Stimulated activated effector memory CD8-positive, alpha-beta T cell treated with anti-CD3 and anti-CD28 coated beads, Interleukin-12 subunit alpha, Interleukin-12 subunit beta, amount 100 ng/mL, for 72 hours (primary cell): ENCODE results near the gene SLC41A3.
A peak's percentile ranks its signal among the peaks of the same experiment; 100 is the strongest.
"Not testable (repeated sequence)": the region's sequence is repeated elsewhere in the genome, so short reads cannot be mapped to it uniquely, and the experiment has no call there.

Experiments
- ATAC-seq: fragments of 150-1000 bp; cut with Tn5 transposase; 2 replicates; pipeline ENCODE4 v1.10.0; 2021
- DNase-seq, 2 donors: peaks; one replicate each; pipeline ENCODE4 v3.0.0; 2021 to 2022; ENCODE audit warnings: low spot score in 2 of 2
- H3K27ac Mint-ChIP-seq: one replicate; pipeline ENCODE4 v1.8.0; 2022; ENCODE audit warnings: mild to moderate bottlenecking, mixed read lengths
- H3K36me3 Mint-ChIP-seq: one replicate; pipeline ENCODE4 v1.8.0; 2022; ENCODE audit warnings: mild to moderate bottlenecking, mixed read lengths
- H3K4me1 Mint-ChIP-seq: one replicate; pipeline ENCODE4 v1.8.0; 2022; ENCODE audit warnings: mixed read lengths
- H3K4me3 Mint-ChIP-seq: one replicate; pipeline ENCODE4 v1.8.0; 2022; ENCODE audit warnings: mild to moderate bottlenecking, mixed read lengths
- H3K9me3 Mint-ChIP-seq: one replicate; pipeline ENCODE4 v1.8.0; 2022; ENCODE audit warnings: mixed read lengths

The SLC41A3 gene

DNA sequence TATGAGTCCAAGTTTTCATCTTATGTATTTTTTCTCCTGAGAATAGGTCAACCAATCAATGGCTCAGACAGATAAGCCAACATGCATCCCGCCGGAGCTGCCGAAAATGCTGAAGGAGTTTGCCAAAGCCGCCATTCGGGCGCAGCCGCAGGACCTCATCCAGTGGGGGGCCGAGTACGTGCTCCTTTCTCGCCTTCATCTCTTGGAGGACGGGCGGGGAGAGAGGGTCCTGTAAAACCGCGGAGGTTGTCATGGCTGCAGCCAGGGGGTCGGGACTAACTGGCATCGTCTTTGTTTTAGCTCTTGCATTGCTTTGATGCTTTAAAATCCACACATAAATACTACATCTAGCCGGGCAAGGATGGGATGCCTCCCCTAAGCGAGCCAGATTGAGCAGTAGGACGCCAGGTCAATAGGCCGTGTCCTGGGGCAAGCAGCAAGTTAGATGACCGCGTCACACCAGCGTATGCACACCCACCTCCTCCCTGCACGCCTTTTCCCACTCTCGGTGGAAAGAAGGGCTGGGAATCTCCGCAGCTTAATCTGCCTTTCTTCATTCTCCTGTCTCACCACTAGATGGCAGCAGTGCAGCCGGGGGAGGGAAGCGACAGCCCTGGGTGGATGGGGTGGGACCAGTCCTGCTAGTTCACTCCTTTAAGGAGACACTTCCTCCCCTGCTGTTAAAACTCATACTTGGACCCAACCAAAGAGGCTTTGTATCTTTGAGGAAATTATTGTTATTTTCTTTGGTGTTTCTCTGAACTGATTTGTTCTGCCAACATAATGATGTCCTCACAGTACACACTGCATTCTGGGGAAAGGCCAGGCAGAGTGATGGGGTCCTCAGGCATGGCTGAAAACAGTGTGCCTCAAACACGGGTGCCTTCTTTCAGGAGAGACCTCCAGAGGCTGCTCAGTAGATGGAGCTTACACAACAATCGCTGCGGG, 111.7 kb downstream of the SLC41A3 start:
- H3K36me3 Mint-ChIP-seq, H3K27ac Mint-ChIP-seq, H3K4me1 Mint-ChIP-seq, H3K9me3 Mint-ChIP-seq: not testable (repeated sequence)
- DNase-seq: peak; percentile 13 to 62
- ATAC-seq: peak; percentile 67
- peak overlapping the region; percentile 48 for H3K4me3 Mint-ChIP-seq

DNA sequence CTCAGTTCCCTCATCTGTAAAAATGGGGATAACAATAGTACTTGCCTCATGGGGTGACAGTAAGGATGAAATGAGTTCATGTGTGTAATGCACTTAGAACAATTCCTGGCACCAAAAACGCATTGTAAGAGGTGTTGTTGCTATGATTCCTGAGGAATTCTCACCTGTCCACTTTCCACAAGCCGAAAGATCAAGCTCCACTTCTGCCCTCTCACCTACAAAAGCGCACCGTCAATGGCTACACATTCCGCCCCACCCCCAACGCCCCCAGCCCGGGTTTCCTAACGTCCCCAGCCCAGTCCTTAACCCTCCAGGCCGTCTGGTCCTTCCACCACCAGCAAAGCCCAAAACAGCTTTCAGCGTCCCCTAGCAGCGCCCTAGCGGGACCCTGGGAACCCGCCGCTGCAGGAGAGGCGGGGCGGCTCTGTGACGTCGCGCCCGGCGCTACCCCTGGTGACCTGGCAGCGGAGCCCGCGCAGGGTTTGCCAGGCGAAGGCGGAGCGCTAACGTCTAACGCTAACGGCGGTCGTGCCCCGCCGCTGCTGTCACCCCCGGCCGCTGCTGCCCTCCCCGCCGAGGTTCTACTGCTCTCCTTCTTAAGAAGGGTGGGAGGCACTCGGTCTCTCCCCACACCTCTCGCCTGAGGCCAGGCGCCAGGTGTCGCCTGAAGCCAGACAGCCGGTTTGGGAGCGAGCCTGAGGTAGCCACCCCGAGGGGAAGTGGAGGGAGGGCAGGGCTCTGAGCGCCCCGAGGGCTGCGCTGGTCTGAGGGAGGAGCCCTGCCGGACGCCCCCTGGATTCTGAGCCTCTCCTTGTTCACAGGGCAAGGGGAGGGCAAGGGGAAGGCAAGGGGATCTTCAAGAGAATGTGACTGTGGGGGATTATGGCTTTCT, 115.0 kb downstream of the SLC41A3 start, which contains the start of gene ROPN1B:
ROPN1B (plus strand) TSS at position 478 of the 892 bp plus-strand sequence. CDS start 2,877 bp downstream, outside the sequence.
- H3K4me3 Mint-ChIP-seq: peak within 1 kb of the TSS; percentile 44
- not testable (repeated sequence) for H3K4me1 Mint-ChIP-seq, H3K9me3 Mint-ChIP-seq, DNase-seq, H3K27ac Mint-ChIP-seq, H3K36me3 Mint-ChIP-seq
- peak; percentile 91 for ATAC-seq

- H3K27ac Mint-ChIP-seq, H3K36me3 Mint-ChIP-seq, H3K4me3 Mint-ChIP-seq, DNase-seq, ATAC-seq, H3K9me3 Mint-ChIP-seq, H3K4me1 Mint-ChIP-seq: not testable (repeated sequence)
Measured at GRCh38 chr3:125968121-125968520, 115.8 kb downstream of the SLC41A3 start.

- Mint-ChIP-seq H3K4me3 (no peak overlapping the region), H3K36me3 (no peaks in the 10 kb centered on the region), H3K4me1 (peaks cover 2% of the 10 kb centered on the region), H3K27ac (no peak overlapping the region), H3K9me3 (no peaks in the 10 kb centered on the region)
- DNase-seq (no peak), ATAC-seq (no peak)
Measured at GRCh38 chr3:125967156-125967555, 116.8 kb downstream of the SLC41A3 start.

GRCh38 chr3:125965505-125965904, 118.4 kb downstream of the SLC41A3 start:
- ATAC-seq: no peak
- Mint-ChIP-seq H3K9me3 (no peaks in the 10 kb centered on the region), H3K27ac (no peak overlapping the region), H3K4me1 (no peaks in the 10 kb centered on the region), H3K4me3 (no peak overlapping the region), H3K36me3 (no peaks in the 10 kb centered on the region)
- DNase-seq: no peak

GRCh38 chr3:125963834-125964233, 120.1 kb downstream of the SLC41A3 start:
- not testable (repeated sequence) for DNase-seq, ATAC-seq, H3K36me3 Mint-ChIP-seq, H3K27ac Mint-ChIP-seq, H3K4me1 Mint-ChIP-seq, H3K9me3 Mint-ChIP-seq, H3K4me3 Mint-ChIP-seq

DNA sequence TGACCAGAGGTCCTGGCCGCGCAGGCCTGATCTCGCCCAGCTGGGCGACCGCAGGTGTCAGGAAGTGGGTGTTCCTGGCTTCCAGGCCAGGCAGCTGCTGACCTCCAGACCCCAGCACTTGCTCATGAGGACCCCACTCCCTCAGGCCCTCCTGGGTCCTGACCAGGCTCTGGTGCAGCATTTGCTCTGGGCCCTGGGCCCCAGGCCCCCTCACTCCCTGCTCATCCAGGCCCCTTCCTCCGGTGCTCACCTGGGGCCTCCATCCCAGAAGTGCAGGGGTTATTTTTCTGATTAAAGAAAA, 122.7 kb downstream of the SLC41A3 start:
- H3K9me3 Mint-ChIP-seq: no peaks in the 10 kb centered on the region
- no peak for ATAC-seq
- H3K36me3 Mint-ChIP-seq: no peaks in the 10 kb centered on the region
- H3K27ac Mint-ChIP-seq: no peak overlapping the region
- H3K4me1 Mint-ChIP-seq: no peaks in the 10 kb centered on the region
- H3K4me3 Mint-ChIP-seq: no peak overlapping the region
- DNase-seq: no peak

- H3K36me3 Mint-ChIP-seq: no peaks in the 10 kb centered on the region
- no peak overlapping the region for H3K27ac Mint-ChIP-seq
- no peak for DNase-seq
- H3K9me3 Mint-ChIP-seq: no peaks in the 10 kb centered on the region
- H3K4me3 Mint-ChIP-seq: no peak overlapping the region
- no peak for ATAC-seq
- H3K4me1 Mint-ChIP-seq: no peaks in the 10 kb centered on the region
Measured at GRCh38 chr3:125960456-125961288, 123.3 kb downstream of the SLC41A3 start.

DNA sequence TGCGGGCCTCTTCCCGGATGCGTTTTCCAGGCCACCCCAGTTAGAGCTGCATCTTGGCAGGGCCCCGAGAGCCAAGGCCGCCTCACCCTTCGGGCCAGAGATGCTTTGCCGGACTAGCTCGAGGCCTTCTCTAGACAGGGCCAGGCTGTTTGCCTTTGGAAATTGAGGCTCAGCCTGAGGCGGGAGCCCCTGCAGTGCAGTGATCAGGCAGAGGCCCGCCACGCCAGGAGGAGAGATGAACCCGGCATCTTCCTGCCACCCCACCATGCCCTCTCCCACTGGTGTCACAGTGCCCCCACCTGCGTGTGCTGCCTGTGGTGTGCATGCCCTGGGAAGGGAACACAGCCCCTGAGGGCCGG, 123.9 kb downstream of the SLC41A3 start:
- DNase-seq (no peak), ATAC-seq (no peak)
- Mint-ChIP-seq H3K27ac (no peak overlapping the region), H3K4me1 (no peaks in the 10 kb centered on the region), H3K36me3 (no peaks in the 10 kb centered on the region), H3K9me3 (no peaks in the 10 kb centered on the region), H3K4me3 (no peak overlapping the region)

DNA sequence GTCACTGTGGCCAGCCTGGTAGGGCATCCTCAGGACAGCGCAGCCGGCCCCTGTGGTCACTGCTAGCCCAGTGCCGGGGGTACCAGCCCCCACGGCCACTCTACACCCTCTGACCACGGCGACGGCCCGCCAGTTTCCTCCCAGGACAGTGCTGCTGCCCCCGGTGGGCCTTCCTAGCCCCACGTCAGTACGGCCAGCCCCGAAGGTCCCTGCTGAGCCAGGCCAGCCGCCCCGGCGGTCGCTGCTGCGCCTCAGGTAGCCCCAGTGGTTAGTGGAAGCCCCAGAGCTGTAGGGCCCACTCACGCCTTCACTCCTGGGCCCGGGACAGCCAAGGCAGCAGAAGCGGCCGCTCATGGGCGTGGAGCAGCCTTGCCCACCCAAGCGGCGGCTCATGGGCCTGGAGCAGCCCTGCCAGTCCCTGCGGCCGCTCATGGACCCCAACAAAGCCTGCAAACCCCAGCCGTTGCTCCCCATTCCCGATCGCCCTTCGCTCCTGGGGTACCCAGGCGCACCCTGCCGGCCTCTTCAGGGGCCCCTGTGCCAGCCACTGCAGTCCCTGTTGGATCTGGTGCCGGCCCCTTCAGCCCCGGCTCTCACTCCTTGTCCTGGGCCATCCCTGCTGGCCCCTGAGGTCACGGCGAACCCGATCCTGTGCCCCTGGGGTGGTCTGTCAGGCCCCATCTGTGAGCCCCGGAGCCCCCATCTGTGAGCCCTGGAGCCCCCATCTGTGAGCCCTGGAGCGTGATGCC, 124.4 kb downstream of the SLC41A3 start:
- ATAC-seq (no peak), DNase-seq (no peak)
- no peaks in the 10 kb centered on the region for H3K4me1 Mint-ChIP-seq
- H3K9me3 Mint-ChIP-seq: no peaks in the 10 kb centered on the region
- no peaks in the 10 kb centered on the region for H3K36me3 Mint-ChIP-seq
- H3K27ac Mint-ChIP-seq: no peak overlapping the region
- H3K4me3 Mint-ChIP-seq: no peak overlapping the region

DNA sequence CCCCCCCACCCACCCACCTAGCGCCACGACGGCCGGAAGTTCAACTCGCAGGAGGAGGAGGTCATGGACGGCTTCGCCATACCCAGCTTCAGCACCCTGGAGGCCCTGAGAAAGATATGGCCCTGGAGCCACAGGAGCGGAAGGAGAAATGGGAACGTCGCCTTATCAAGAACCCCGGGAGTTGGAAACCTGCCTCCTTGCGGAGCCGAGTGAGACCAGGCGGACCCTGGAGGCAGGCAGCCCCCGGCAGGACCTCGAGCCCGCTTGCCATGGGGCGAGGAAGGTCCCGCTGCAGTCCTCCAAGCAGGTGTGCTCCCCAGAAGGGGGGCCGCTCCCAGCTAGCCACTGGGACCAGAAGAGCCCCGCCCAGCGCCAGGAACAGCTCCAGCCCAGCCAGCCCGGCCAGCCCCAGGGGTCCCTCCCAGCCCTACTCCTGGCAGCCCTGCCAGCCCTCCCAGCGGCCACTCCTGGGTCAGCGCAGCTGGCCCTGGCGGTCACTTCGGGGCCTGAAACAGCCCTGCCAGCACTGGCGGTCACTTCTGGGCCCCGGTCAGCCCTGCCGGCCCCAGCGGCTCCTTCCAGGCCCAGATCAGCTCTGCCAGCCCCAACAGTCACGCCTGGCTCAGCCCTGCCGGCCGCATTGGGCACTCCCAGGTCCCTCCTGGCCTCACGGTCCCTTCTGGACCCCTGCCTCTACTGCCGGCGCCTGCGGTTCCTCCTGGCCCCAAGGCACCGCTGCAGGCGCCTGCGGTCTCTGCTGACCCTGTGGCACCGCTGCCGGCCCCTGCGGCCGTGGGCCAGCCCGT, 125.2 kb downstream of the SLC41A3 start:
- ATAC-seq: no peak
- no peak overlapping the region for H3K4me3 Mint-ChIP-seq
- H3K27ac Mint-ChIP-seq: no peak overlapping the region
- DNase-seq: no peak
- no peaks in the 10 kb centered on the region for H3K9me3 Mint-ChIP-seq
- H3K4me1 Mint-ChIP-seq: no peaks in the 10 kb centered on the region
- no peaks in the 10 kb centered on the region for H3K36me3 Mint-ChIP-seq

DNA sequence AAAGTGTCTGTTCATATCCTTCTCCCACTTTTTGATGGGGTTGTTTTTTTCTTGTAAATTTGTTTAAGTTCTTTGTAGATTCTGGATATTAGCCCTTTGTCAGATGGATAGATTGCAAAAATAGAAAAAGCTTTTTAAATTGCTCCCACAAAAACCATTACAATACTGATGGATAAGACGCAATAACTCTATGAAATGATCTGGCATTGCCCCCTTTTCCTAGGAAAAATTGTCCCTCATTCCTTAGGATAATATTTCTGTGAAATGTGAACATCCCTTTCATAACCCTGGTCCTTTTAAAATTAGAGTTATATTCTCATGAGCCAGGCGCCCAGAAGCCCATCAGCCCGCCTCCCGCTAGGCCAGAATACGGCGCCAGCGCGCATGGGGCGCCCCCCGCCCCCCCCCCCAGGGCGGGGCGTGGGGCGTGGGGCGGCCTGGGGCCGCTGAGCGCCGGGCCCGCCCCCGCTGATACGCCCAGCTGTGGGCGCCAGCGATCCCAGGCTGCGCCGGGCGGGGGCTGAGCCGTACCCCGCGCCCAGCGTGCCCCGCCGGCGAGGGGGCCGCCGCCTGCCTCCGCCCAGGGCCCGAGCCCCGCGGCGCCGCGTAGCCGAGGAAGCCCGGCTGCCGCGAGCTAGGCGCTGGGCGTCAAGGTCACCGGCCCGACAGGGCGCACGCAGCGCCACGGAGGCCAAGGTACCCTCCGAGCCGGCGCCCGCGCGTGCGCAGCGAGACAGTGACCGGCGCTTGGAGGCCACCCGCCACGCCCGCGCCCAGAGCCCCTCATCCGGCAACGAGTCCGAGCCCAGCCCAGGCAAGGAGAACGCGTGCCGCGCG, 126.0 kb downstream of the SLC41A3 start:
- H3K9me3 Mint-ChIP-seq: no peaks in the 10 kb centered on the region
- no peaks in the 10 kb centered on the region for H3K4me1 Mint-ChIP-seq
- no peaks in the 10 kb centered on the region for H3K36me3 Mint-ChIP-seq
- DNase-seq (no peak), ATAC-seq (no peak)
- no peak overlapping the region for H3K4me3 Mint-ChIP-seq
- H3K27ac Mint-ChIP-seq: no peak overlapping the region

- ATAC-seq, H3K27ac Mint-ChIP-seq, H3K4me1 Mint-ChIP-seq, H3K36me3 Mint-ChIP-seq, DNase-seq, H3K9me3 Mint-ChIP-seq, H3K4me3 Mint-ChIP-seq: not testable (repeated sequence)
Measured at GRCh38 chr3:125957020-125957419, 126.9 kb downstream of the SLC41A3 start.
